K562 (cell line): Measurements from ENCODE around the gene CLIP2. TPM values are rescaled to one million over a fixed set of nuclear protein-coding genes. Genes with fewer than 3 reads are reported as not detected.
A peak's percentile ranks its signal among the peaks of the same experiment; 100 is the strongest.

ENCODE experiments used
- ARHGAP35 ChIP-seq: fragments of 450-650 bp; IDR thresholded peaks from 2 replicates; pipeline ENCODE4 v1.6.1; 2018; ENCODE audit not compliant: partially characterized antibody
- BHLHE40 ChIP-seq: IDR thresholded peaks from 2 replicates; pipeline ENCODE4 v1.6.1; 2011; ENCODE audit warnings: low read length, improper control_type of control experiment
- BRF2 ChIP-seq: IDR thresholded peaks from 3 replicates; pipeline ENCODE4 v1.6.1; 2011; ENCODE audit warnings: borderline replicate concordance, mild to moderate bottlenecking; ENCODE audit not compliant: insufficient read length, insufficient read depth
- FOXK1 ChIP-seq: sonication (generic); formaldehyde crosslinking; IDR thresholded peaks from 2 replicates; pipeline ENCODE4 v1.8.0; 2022; ENCODE audit warnings: missing genetic modification reagents, mild to moderate bottlenecking, borderline replicate concordance
- FOXP1 ChIP-seq: sonication (generic); formaldehyde crosslinking; IDR thresholded peaks from 2 replicates; pipeline ENCODE4 v1.8.0; 2022; ENCODE audit warnings: mild to moderate bottlenecking, missing genetic modification reagents
- HNRNPL ChIP-seq: fragments of 200-400 bp; formaldehyde crosslinking; IDR thresholded peaks from 2 replicates; pipeline ENCODE4 v1.6.1; 2017; ENCODE audit warnings: low read depth, mild to moderate bottlenecking, low read length
- HNRNPLL ChIP-seq: fragments of 200-400 bp; formaldehyde crosslinking; IDR thresholded peaks from 2 replicates; pipeline ENCODE4 v1.6.1; 2017; ENCODE audit warnings: low read length, low read depth, mild to moderate bottlenecking; ENCODE audit not compliant: poor library complexity, severe bottlenecking
- KLF10 ChIP-seq: fragments of 250-450 bp; sonication (Bioruptor Pico); IDR thresholded peaks from 2 replicates; pipeline ENCODE4 v1.6.1; 2021; ENCODE audit warnings: matching md5 sums
- MCM5 ChIP-seq: fragments of 450-650 bp; IDR thresholded peaks from 2 replicates; pipeline ENCODE4 v1.6.1; 2016; ENCODE audit warnings: low read depth
- NKRF ChIP-seq: fragments of 450-650 bp; IDR thresholded peaks from 2 replicates; pipeline ENCODE4 v1.6.1; 2016; ENCODE audit warnings: borderline replicate concordance
- RREB1 ChIP-seq: fragments of 250-450 bp; sonication (Bioruptor Pico); IDR thresholded peaks from 2 replicates; pipeline ENCODE4 v1.4.0; 2020
- SIN3A ChIP-seq, 2 experiments: fragments of 150-350 bp in 1 of 2; IDR thresholded peaks; 2 replicates each; pipeline ENCODE4 v1.6.1; 2011 to 2016; ENCODE audit warnings: borderline replicate concordance in 2 of 2, low read depth in 2 of 2, low read length in 2 of 2, mild to moderate bottlenecking in 2 of 2, moderate library complexity in 2 of 2; ENCODE audit not compliant: control insufficient read depth in 1 of 2
- SOX6 ChIP-seq: fragments of 450-650 bp; IDR thresholded peaks from 2 replicates; pipeline ENCODE4 v1.6.1; 2014; ENCODE audit warnings: mild to moderate bottlenecking
- STAT5A ChIP-seq: IDR thresholded peaks from 2 replicates; pipeline ENCODE4 v1.6.1; 2012; ENCODE audit warnings: low read length, inconsistent platforms, borderline replicate concordance
- ZBTB49 ChIP-seq: sonication (generic); formaldehyde crosslinking; IDR thresholded peaks from 2 replicates; pipeline ENCODE4 v1.8.0; 2022; ENCODE audit warnings: missing genetic modification reagents, mild to moderate bottlenecking, borderline replicate concordance
- polyA plus RNA-seq, 8 experiments: library from polyadenylated mRNA; depleted of rRNA in 4 of 8; stranded (reverse) in 5 of 8; unstranded in 3 of 8; fragments of >200 nt; fragmentation: Nextera tagmentation in 2 of 8; fragmentation: Illumina TruSeq in 1 of 8; extraction: Ambion mirVana in 2 of 8; extraction: Trizol in 1 of 8; gene quantifications; 2 replicates each; pipeline versions ENCODE4 v1.2.1 to v1.2.3, GENCODE V29; 2011 to 2014; ENCODE audit warnings: inconsistent platforms in 1 of 8, missing spikeins in 1 of 8
- total RNA-seq, 7 experiments: library from RNA; depleted of rRNA in 6 of 7; stranded (reverse); fragments of >200 nt in 6 of 7; fragmentation: Illumina TruSeq in 2 of 7; extraction: Trizol in 2 of 7; gene quantifications; 2 replicates each; pipeline versions ENCODE4 v1.2.1 to v1.2.3, GENCODE V29; 2011 to 2021; ENCODE audit warnings: low replicate concordance in 1 of 7

CLIP2 gene
- total and polyA plus RNA-seq, 9 of the 15 experiments (the other 6 are each of a cell fraction or from before 2014, with no cell fraction given): 0.07 to 5.4 (median 2.1) TPM

GRCh38 chr7:74417419-74417971 is 128.3 kb downstream of the CLIP2 start (continued):
- TF ChIP-seq ZBTB49 (CRISPR knock-in tag): no peak
- TF ChIP-seq BRF2: no peak
- TF ChIP-seq MCM5: no peak
- TF ChIP-seq HNRNPL: no peak
- TF ChIP-seq STAT5A: no peak
- no peak for TF ChIP-seq FOXK1 (CRISPR knock-in tag)
- TF ChIP-seq KLF10: no peak
- TF ChIP-seq BHLHE40: peak; percentile 66; the same call in 1 of the 2 replicates
- no peak for TF ChIP-seq FOXP1
- TF ChIP-seq HNRNPLL: no peak
- TF ChIP-seq SIN3A (IDR thresholded peaks at IDR 0.05; ENCODE audit: borderline replicate concordance in 2 of 2, control insufficient read depth in 1 of 2, low read depth in 2 of 2, low read length in 2 of 2): no peak
- TF ChIP-seq RREB1 (CRISPR knock-in tag): no peak
- no peak for TF ChIP-seq NKRF
- TF ChIP-seq SOX6: 0 out of 2 replicates have a peak, but pooled peaks have one; percentile 14
- TF ChIP-seq ARHGAP35: no peak
